HepG2 (cell line): ENCODE data around the gene PFDN5. TPM values are rescaled to one million over a fixed set of nuclear protein-coding genes. Genes with fewer than 3 reads are reported as not detected.

Experiments used
- ADNP ChIP-seq: sonication (generic); formaldehyde crosslinking; IDR thresholded peaks from 2 replicates; pipeline ENCODE4 v1.4.0; 2020; ENCODE audit warnings: missing genetic modification reagents
- BRF2 ChIP-seq: sonication (generic); formaldehyde crosslinking; IDR thresholded peaks from 2 replicates; pipeline ENCODE4 v1.8.1; 2022; ENCODE audit warnings: mild to moderate bottlenecking, missing genetic modification reagents
- DNMT3B ChIP-seq: conservative IDR thresholded peaks from 2 replicates; pipeline ENCODE4 v1.6.1; 2016; ENCODE audit warnings: missing biosample characterization, control low read depth
- DZIP1 ChIP-seq: sonication (generic); formaldehyde crosslinking; IDR thresholded peaks from 2 replicates; pipeline ENCODE4 v1.5.0; 2020; ENCODE audit warnings: mild to moderate bottlenecking, missing genetic modification reagents
- EEA1 ChIP-seq: sonication (generic); formaldehyde crosslinking; IDR thresholded peaks from 2 replicates; pipeline ENCODE4 v1.5.1; 2020; ENCODE audit warnings: mild to moderate bottlenecking, missing genetic modification reagents, borderline replicate concordance
- GMEB1 ChIP-seq: sonication (generic); formaldehyde crosslinking; IDR thresholded peaks from 2 replicates; pipeline ENCODE4 v1.5.1; 2020; ENCODE audit warnings: missing genetic modification reagents, mild to moderate bottlenecking, borderline replicate concordance
- JARID2 ChIP-seq: sonication (generic); formaldehyde crosslinking; IDR thresholded peaks from 2 replicates; pipeline ENCODE4 v1.8.1; 2023; ENCODE audit warnings: missing genetic modification reagents, inconsistent platforms; ENCODE audit not compliant: insufficient replicate concordance
- NFKB2 ChIP-seq: sonication (generic); formaldehyde crosslinking; IDR thresholded peaks from 2 replicates; pipeline ENCODE4 v1.4.0; 2020; ENCODE audit warnings: missing genetic modification reagents, borderline replicate concordance
- RBAK ChIP-seq: sonication (generic); formaldehyde crosslinking; IDR thresholded peaks from 2 replicates; pipeline ENCODE4 v1.5.1; 2020; ENCODE audit warnings: mild to moderate bottlenecking, missing genetic modification reagents
- TCF12 ChIP-seq, 2 experiments: fragments of 450-650 bp in 1 of 2; sonication (generic) in 1 of 2; formaldehyde crosslinking in 1 of 2; IDR thresholded peaks; 2 replicates each; pipeline versions ENCODE4 v1.6.1 to v1.8.0; 2017 to 2022; ENCODE audit warnings: antibody characterized with exemption in 1 of 2, mild to moderate bottlenecking in 1 of 2, missing genetic modification reagents in 1 of 2, moderate library complexity in 1 of 2
- ZFY ChIP-seq: sonication (generic); formaldehyde crosslinking; IDR thresholded peaks from 2 replicates; pipeline ENCODE4 v1.4.0; 2020; ENCODE audit warnings: missing genetic modification reagents
- ZNF224 ChIP-seq: sonication (generic); formaldehyde crosslinking; IDR thresholded peaks from 2 replicates; pipeline ENCODE4 v1.5.0; 2020; ENCODE audit warnings: mild to moderate bottlenecking, missing genetic modification reagents
- ZNF296 ChIP-seq: sonication (generic); formaldehyde crosslinking; conservative IDR thresholded peaks from 2 replicates; pipeline ENCODE4 v1.5.0; 2020; ENCODE audit warnings: mild to moderate bottlenecking, missing genetic modification reagents
- ZNF503 ChIP-seq: sonication (generic); formaldehyde crosslinking; IDR thresholded peaks from 2 replicates; pipeline ENCODE4 v1.4.0; 2020; ENCODE audit warnings: missing genetic modification reagents
- ZNF512B ChIP-seq: sonication (generic); formaldehyde crosslinking; IDR thresholded peaks from 2 replicates; pipeline ENCODE4 v1.5.1; 2020; ENCODE audit warnings: missing genetic modification reagents, mild to moderate bottlenecking, borderline replicate concordance
- ZNF567 ChIP-seq: sonication (generic); formaldehyde crosslinking; IDR thresholded peaks from 2 replicates; pipeline ENCODE4 v1.8.1; 2023; ENCODE audit warnings: mild to moderate bottlenecking, missing genetic modification reagents, borderline replicate concordance
- ZNF709 ChIP-seq: sonication (generic); formaldehyde crosslinking; IDR thresholded peaks from 2 replicates; pipeline ENCODE4 v1.5.0; 2020; ENCODE audit warnings: mild to moderate bottlenecking, missing genetic modification reagents
- ZNF720 ChIP-seq: sonication (generic); formaldehyde crosslinking; IDR thresholded peaks from 2 replicates; pipeline ENCODE4 v1.4.0; 2020; ENCODE audit warnings: missing genetic modification reagents
- ZNF879 ChIP-seq: sonication (generic); formaldehyde crosslinking; IDR thresholded peaks from 2 replicates; pipeline ENCODE4 v1.8.1; 2023; ENCODE audit warnings: missing genetic modification reagents
- polyA plus RNA-seq, 8 experiments: library from polyadenylated mRNA; depleted of rRNA in 3 of 8; stranded (reverse) in 7 of 8; unstranded in 1 of 8; fragments of >200 nt; fragmentation: Illumina TruSeq in 4 of 8; extraction: Trizol in 4 of 8; gene quantifications; 2 replicates each; pipeline versions ENCODE4 v1.2.1 to v1.2.3, GENCODE V29; 2011 to 2016; ENCODE audit warnings: low read depth in 4 of 8, missing spikeins in 1 of 8, mixed read lengths in 1 of 8; ENCODE audit not compliant: insufficient read depth in 1 of 8
- total RNA-seq, 5 experiments: library from RNA; depleted of rRNA; stranded (reverse); fragments of >200 nt; fragmentation: Illumina TruSeq; extraction: Trizol; gene quantifications; 2 replicates each; pipeline ENCODE4 v1.2.3, GENCODE V29; 2016; ENCODE audit warnings: low read depth in 1 of 5

The PFDN5 gene
- total and polyA plus RNA-seq, 2 of the 13 experiments (the other 11 are each of a cell fraction or from before 2014, with no cell fraction given) = 449 to 462 TPM

- TF ChIP-seq ZNF224 (CRISPR knock-in tag) (0 out of 2 replicates have a peak, but pooled peaks have one; percentile 2), BRF2 (CRISPR knock-in tag) (no peak), ZNF503 (CRISPR knock-in tag) (no peak), DNMT3B (CRISPR knock-in tag) (no peak), ZNF709 (CRISPR knock-in tag) (no peak), TCF12 (IDR thresholded peaks at IDR 0.05) (no peak), TCF12 (CRISPR knock-in tag; IDR thresholded peaks at IDR 0.05) (no peak; the same call in 1 of the 2 replicates), GMEB1 (CRISPR knock-in tag) (0 out of 2 replicates have a peak, but pooled peaks have one; percentile 7), ZFY (CRISPR knock-in tag) (peak; percentile 44; the same call in 1 of the 2 replicates), ZNF879 (CRISPR knock-in tag) (no peak), ZNF720 (CRISPR knock-in tag) (no peak), ADNP (CRISPR knock-in tag) (no peak), ZNF512B (CRISPR knock-in tag) (no peak), RBAK (CRISPR knock-in tag) (no peak), JARID2 (CRISPR knock-in tag) (no peak), ZNF567 (CRISPR knock-in tag) (no peak), EEA1 (CRISPR knock-in tag) (no peak), DZIP1 (no peak), ZNF296 (0 out of 2 replicates have a peak, but pooled peaks have one; percentile 74), NFKB2 (CRISPR knock-in tag) (no peak)
These were observed 42.9 kb upstream of the PFDN5 start (continued) for GRCh38 chr12:53252349-53252916.
